SK-N-SH (cell line): Measurements from ENCODE around the gene GPR137. TPM values are rescaled to one million over a fixed set of nuclear protein-coding genes. Genes with fewer than 3 reads are reported as not detected.

Experiments used
- CTCF ChIA-PET: fragments of 300-600, 350-600 bp; formaldehyde crosslinking; extraction: SDS; loops from one replicate; lab custom pipeline; 2021; lab: Yijun Ruan, JAX
- POLR2A ChIA-PET: fragments of 350-600 bp; sonication (Branson Sonifier 250); formaldehyde crosslinking; extraction: SDS; loops from one replicate; lab custom pipeline; 2020; ENCODE audit warnings: antibody characterized with exemption, inconsistent platforms; lab: Yijun Ruan, JAX
- DNase-seq: peaks from one replicate; pipeline ENCODE4 v3.0.0; 2012
- H2AFZ ChIP-seq: fragments of 200-600 bp; sonication (generic); 2 replicates; pipeline ENCODE4 v1.8.1; 2016; ENCODE audit warnings: antibody characterized with exemption, mild to moderate bottlenecking, low read depth
- H3F3A ChIP-seq: fragments of 200-600 bp; sonication (generic); replicated peaks from 2 replicates; pipeline ENCODE3; 2016; ENCODE audit warnings: antibody characterized with exemption, mild to moderate bottlenecking; ENCODE audit not compliant: insufficient read depth
- H3K27ac ChIP-seq, 2 experiments: fragments of 200-500 bp in 1 of 2; fragments of 200-600 bp in 1 of 2; sonication (Bioruptor generic) in 1 of 2; sonication (generic), shearing (Covaris generic) in 1 of 2; 2 replicates each; pipeline versions ENCODE4 v1.5.1 to v1.6.1; 2014 to 2016; ENCODE audit warnings: low read depth in 2 of 2, inconsistent platforms in 1 of 2, low read length in 1 of 2, mild to moderate bottlenecking in 1 of 2, mixed read lengths in 1 of 2
- H3K27me3 ChIP-seq: fragments of 200-600 bp; sonication (generic), shearing (Covaris generic); 2 replicates; pipeline ENCODE4 v1.6.1; 2016; ENCODE audit warnings: mixed run types; ENCODE audit not compliant: insufficient read depth
- H3K36me3 ChIP-seq, 2 experiments: fragments of 200-500 bp in 1 of 2; fragments of 200-600 bp in 1 of 2; sonication (Bioruptor generic) in 1 of 2; sonication (generic) in 1 of 2; replicated peaks in 1 of 2; 2 replicates each; pipeline versions ENCODE3 to v1.5.1; 2014 to 2016; ENCODE audit warnings: low read length in 1 of 2, mild to moderate bottlenecking in 1 of 2; ENCODE audit not compliant: insufficient read depth in 2 of 2, control insufficient read depth in 1 of 2
- H3K4me1 ChIP-seq, 2 experiments: fragments of 200-500 bp in 1 of 2; fragments of 200-600 bp in 1 of 2; sonication (Bioruptor generic) in 1 of 2; sonication (generic), shearing (Covaris generic) in 1 of 2; 2 replicates each; pipeline versions ENCODE4 v1.5.1 to v1.6.1; 2014 to 2016; ENCODE audit warnings: low read depth in 1 of 2, low read length in 1 of 2, mixed run types in 1 of 2; ENCODE audit not compliant: insufficient read depth in 2 of 2, control insufficient read depth in 1 of 2
- H3K4me2 ChIP-seq: fragments of 200-600 bp; sonication (generic), shearing (Covaris generic); 2 replicates; pipeline ENCODE4 v1.6.1; 2017; ENCODE audit warnings: mixed run types
- H3K4me3 ChIP-seq, 2 experiments: fragments of 200-500 bp in 1 of 2; fragments of 200-600 bp in 1 of 2; sonication (Bioruptor generic) in 1 of 2; sonication (generic), shearing (Covaris generic) in 1 of 2; 2 replicates each; pipeline versions ENCODE4 v1.5.1 to v1.8.1; 2014 to 2016; ENCODE audit warnings: low read depth in 2 of 2, inconsistent platforms in 1 of 2, low read length in 1 of 2, mild to moderate bottlenecking in 1 of 2, mixed read lengths in 1 of 2, moderate library complexity in 1 of 2
- H3K79me2 ChIP-seq: fragments of 200-600 bp; sonication (generic); 2 replicates; pipeline ENCODE4 v1.8.1; 2017; ENCODE audit warnings: mild to moderate bottlenecking; ENCODE audit not compliant: insufficient read depth
- H3K9ac ChIP-seq: fragments of 200-600 bp; sonication (generic); 2 replicates; pipeline ENCODE4 v1.6.1; 2017; ENCODE audit warnings: mixed run types
- H3K9me2 ChIP-seq: fragments of 200-600 bp; sonication (generic); 2 replicates; pipeline ENCODE4 v1.6.1; 2017; ENCODE audit warnings: mixed run types
- H3K9me3 ChIP-seq: fragments of 200-600 bp; sonication (generic); 2 replicates; pipeline ENCODE4 v1.6.1; 2017; ENCODE audit warnings: mixed run types, mild to moderate bottlenecking, moderate library complexity
- H4K20me1 ChIP-seq: fragments of 200-600 bp; sonication (generic); 2 replicates; pipeline ENCODE4 v1.6.1; 2017; ENCODE audit warnings: mild to moderate bottlenecking, mixed run types; ENCODE audit not compliant: insufficient read depth
- EP300 ChIP-seq, 2 experiments: IDR thresholded peaks; 2 replicates each; pipeline versions ENCODE4 v1.4.0 to v1.6.1; 2012; ENCODE audit warnings: borderline replicate concordance in 1 of 2, low read depth in 1 of 2, low read length in 1 of 2
- EZH2phosphoT487 ChIP-seq: fragments of 200-600 bp; sonication (generic); IDR thresholded peaks from 2 replicates; pipeline ENCODE4 v1.6.1; 2017; ENCODE audit warnings: low read depth, mixed run types, mild to moderate bottlenecking, antibody characterized with exemption, moderate library complexity, borderline replicate concordance
- FOSL2 ChIP-seq: IDR thresholded peaks from 2 replicates; pipeline ENCODE4 v1.4.0; 2012; ENCODE audit warnings: low read depth, mild to moderate bottlenecking, moderate library complexity, borderline replicate concordance
- FOXJ3 ChIP-seq: sonication (generic); formaldehyde crosslinking; IDR thresholded peaks from 2 replicates; pipeline ENCODE4 v1.5.1; 2020; ENCODE audit warnings: mild to moderate bottlenecking, missing genetic modification reagents
- GATA2 ChIP-seq: sonication (generic); formaldehyde crosslinking; IDR thresholded peaks from 2 replicates; pipeline ENCODE4 v1.5.0; 2020; ENCODE audit warnings: mild to moderate bottlenecking, missing genetic modification reagents
- RXRA ChIP-seq: IDR thresholded peaks from 2 replicates; pipeline ENCODE4 v1.4.0; 2012; ENCODE audit warnings: low read depth, mild to moderate bottlenecking, borderline replicate concordance
- TAF1 ChIP-seq: IDR thresholded peaks from 2 replicates; pipeline ENCODE4 v1.6.1; 2012; ENCODE audit warnings: low read depth, mild to moderate bottlenecking, low read length, moderate library complexity, borderline replicate concordance
- TCF12 ChIP-seq: IDR thresholded peaks from 2 replicates; pipeline ENCODE4 v1.4.0; 2012
- TEAD4 ChIP-seq: IDR thresholded peaks from 2 replicates; pipeline ENCODE4 v1.4.0; 2012; ENCODE audit warnings: mild to moderate bottlenecking, borderline replicate concordance; ENCODE audit not compliant: insufficient read depth
- YY1 ChIP-seq: IDR thresholded peaks from 2 replicates; pipeline ENCODE4 v1.4.0; 2012; ENCODE audit warnings: low read depth, mild to moderate bottlenecking
- ZBTB33 ChIP-seq: IDR thresholded peaks from 2 replicates; pipeline ENCODE4 v1.4.0; 2012; ENCODE audit warnings: low read depth, borderline replicate concordance
- WGBS: methylation state at CpG from one replicate; pipeline ENCODE4 v1.1.6; 2017; ENCODE audit warnings: low lambda C conversion rate; 5-methylcytosine and 5-hydroxymethylcytosine counted together
- polyA plus RNA-seq, 3 experiments: library from polyadenylated mRNA; depleted of rRNA; stranded (reverse); fragments of >200 nt; gene quantifications; 2 replicates each; pipeline ENCODE4 v1.2.3, GENCODE V29; 2012
- TF ChIP-seq, protein P1 (sequence below): IDR thresholded peaks from 2 replicates; pipeline ENCODE4 v1.6.1; 2012; ENCODE audit warnings: mild to moderate bottlenecking, low read depth, low read length, moderate library complexity
- TF ChIP-seq, protein P2 (sequence below): fragments of 150-350 bp; IDR thresholded peaks from 2 replicates; pipeline ENCODE4 v1.6.1; 2016; ENCODE audit warnings: mild to moderate bottlenecking, low read depth, low read length
- TF ChIP-seq, protein P3 (sequence below): fragments of 150-350 bp; IDR thresholded peaks from 2 replicates; pipeline ENCODE4 v1.6.1; 2017; ENCODE audit warnings: antibody characterized with exemption, low read length, low read depth, borderline replicate concordance
- TF ChIP-seq, protein P4 (sequence below): IDR thresholded peaks from 2 replicates; pipeline ENCODE4; 2012

The GPR137 gene
- polyA plus RNA-seq, 1 of the 3 experiments (the other 2 are of a cell fraction): 29.9 TPM

DNA sequence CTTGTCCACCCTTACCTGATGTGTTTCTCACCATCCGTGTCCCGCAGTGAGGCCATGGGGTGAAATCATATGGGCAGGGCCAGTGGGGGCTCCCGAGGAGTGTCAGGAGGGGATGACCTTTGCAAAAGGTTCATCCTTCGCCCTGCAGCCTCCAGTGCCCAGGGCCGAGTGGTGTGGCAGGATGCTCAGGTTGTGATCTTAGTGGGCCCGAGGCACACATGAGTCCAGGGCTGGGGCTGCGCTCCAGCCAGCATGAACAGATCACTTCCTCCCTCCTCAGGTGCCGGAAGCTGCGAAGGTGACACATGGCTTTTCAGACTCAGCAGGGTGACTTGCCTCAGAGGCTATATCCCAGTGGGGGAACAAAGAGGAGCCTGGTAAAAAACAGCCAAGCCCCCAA lies 47.6 kb upstream of the GPR137 start:
- Histone ChIP-seq H2AFZ (no peak overlapping the region), H3K9me2 (no peaks in the 10 kb centered on the region), H3K4me2 (no peak overlapping the region), H3K4me1 (peaks cover 12 to 32% of the 10 kb centered on the region in 2 experiments; a peak in 2 of 4 replicates), H4K20me1 (no peaks in the 10 kb centered on the region), H3K27me3 (no peaks in the 10 kb centered on the region), H3F3A (peaks cover 25% of the 10 kb centered on the region), H3K36me3 (peaks cover 0 to 18% of the 10 kb centered on the region in 2 experiments), H3K9ac (no peak overlapping the region), H3K27ac (no peak overlapping the region), H3K4me3 (no peak overlapping the region), H3K79me2 (peaks cover 34% of the 10 kb centered on the region), H3K9me3 (no peaks in the 10 kb centered on the region)
- ChIA-PET POLR2A (interaction anchor here (2.2 kb wide), 1 partner anchor 12 kb away, joined by 5 read pairs; the partner anchor contains the start of genes NUDT22 and TRPT1), CTCF (interaction anchor here (0.7 to 1.6 kb wide), 5 partner anchors 10 to 66 kb away, joined by 3 to 8 read pairs (median 4); partner anchors contain the start of gene PLCB3)
- TF ChIP-seq TEAD4: no peak
- no peak for TF ChIP-seq FOSL2
- TF ChIP-seq FOXJ3 (CRISPR knock-in tag): no peak
- TF ChIP-seq TAF1: no peak
- no peak for TF ChIP-seq RXRA
- no peak for TF ChIP-seq GATA2 (CRISPR knock-in tag)
- TF ChIP-seq, protein P1, sequence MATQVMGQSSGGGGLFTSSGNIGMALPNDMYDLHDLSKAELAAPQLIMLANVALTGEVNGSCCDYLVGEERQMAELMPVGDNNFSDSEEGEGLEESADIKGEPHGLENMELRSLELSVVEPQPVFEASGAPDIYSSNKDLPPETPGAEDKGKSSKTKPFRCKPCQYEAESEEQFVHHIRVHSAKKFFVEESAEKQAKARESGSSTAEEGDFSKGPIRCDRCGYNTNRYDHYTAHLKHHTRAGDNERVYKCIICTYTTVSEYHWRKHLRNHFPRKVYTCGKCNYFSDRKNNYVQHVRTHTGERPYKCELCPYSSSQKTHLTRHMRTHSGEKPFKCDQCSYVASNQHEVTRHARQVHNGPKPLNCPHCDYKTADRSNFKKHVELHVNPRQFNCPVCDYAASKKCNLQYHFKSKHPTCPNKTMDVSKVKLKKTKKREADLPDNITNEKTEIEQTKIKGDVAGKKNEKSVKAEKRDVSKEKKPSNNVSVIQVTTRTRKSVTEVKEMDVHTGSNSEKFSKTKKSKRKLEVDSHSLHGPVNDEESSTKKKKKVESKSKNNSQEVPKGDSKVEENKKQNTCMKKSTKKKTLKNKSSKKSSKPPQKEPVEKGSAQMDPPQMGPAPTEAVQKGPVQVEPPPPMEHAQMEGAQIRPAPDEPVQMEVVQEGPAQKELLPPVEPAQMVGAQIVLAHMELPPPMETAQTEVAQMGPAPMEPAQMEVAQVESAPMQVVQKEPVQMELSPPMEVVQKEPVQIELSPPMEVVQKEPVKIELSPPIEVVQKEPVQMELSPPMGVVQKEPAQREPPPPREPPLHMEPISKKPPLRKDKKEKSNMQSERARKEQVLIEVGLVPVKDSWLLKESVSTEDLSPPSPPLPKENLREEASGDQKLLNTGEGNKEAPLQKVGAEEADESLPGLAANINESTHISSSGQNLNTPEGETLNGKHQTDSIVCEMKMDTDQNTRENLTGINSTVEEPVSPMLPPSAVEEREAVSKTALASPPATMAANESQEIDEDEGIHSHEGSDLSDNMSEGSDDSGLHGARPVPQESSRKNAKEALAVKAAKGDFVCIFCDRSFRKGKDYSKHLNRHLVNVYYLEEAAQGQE: no peak
- TF ChIP-seq, protein P2, sequence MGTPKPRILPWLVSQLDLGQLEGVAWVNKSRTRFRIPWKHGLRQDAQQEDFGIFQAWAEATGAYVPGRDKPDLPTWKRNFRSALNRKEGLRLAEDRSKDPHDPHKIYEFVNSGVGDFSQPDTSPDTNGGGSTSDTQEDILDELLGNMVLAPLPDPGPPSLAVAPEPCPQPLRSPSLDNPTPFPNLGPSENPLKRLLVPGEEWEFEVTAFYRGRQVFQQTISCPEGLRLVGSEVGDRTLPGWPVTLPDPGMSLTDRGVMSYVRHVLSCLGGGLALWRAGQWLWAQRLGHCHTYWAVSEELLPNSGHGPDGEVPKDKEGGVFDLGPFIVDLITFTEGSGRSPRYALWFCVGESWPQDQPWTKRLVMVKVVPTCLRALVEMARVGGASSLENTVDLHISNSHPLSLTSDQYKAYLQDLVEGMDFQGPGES: no peak
- no peak for TF ChIP-seq ZBTB33
- no peak for TF ChIP-seq EP300 (IDR thresholded peaks at IDR 0.05; ENCODE audit: borderline replicate concordance in 1 of 2, low read depth in 1 of 2, low read length in 1 of 2)
- TF ChIP-seq TCF12: no peak
- TF ChIP-seq, protein P3, sequence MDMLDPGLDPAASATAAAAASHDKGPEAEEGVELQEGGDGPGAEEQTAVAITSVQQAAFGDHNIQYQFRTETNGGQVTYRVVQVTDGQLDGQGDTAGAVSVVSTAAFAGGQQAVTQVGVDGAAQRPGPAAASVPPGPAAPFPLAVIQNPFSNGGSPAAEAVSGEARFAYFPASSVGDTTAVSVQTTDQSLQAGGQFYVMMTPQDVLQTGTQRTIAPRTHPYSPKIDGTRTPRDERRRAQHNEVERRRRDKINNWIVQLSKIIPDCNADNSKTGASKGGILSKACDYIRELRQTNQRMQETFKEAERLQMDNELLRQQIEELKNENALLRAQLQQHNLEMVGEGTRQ: no peak
- TF ChIP-seq EZH2phosphoT487: no peak
- TF ChIP-seq, protein P4, sequence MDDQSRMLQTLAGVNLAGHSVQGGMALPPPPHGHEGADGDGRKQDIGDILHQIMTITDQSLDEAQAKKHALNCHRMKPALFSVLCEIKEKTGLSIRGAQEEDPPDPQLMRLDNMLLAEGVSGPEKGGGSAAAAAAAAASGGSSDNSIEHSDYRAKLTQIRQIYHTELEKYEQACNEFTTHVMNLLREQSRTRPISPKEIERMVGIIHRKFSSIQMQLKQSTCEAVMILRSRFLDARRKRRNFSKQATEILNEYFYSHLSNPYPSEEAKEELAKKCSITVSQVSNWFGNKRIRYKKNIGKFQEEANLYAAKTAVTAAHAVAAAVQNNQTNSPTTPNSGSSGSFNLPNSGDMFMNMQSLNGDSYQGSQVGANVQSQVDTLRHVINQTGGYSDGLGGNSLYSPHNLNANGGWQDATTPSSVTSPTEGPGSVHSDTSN: no peak
- TF ChIP-seq YY1: no peak
- no peak for DNase-seq
- WGBS: no CpG with 5 or more reads among the region's 9 CpGs
